Measurements from ENCODE around the gene DNAH10.

DNAH10 gene

DNA sequence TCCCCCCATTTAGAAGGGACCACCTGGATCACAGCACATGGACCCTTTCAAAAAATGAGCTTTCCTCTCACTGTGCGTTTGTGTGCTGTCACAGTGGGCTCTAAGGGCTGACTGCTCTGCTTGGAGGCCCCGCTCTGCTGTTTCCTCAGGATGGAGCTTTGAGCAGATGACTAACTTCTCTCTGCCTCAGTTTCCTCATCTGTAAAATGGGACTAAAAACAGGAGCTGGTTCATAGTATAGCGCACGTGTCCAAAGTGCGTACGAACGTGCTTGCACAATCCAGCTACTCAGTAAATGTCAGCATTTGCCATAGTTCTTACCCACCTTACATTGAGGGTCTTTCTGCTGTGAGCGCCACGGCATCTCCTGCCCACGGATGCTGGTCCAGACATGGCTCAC, 12.7 kb upstream of the DNAH10 start:
- H3K36me3 ChIP-seq (ENCODE audit: insufficient read depth, low read length) = peaks cover 52% of the 10 kb centered on the region
- H3K4me3 ChIP-seq (ENCODE audit: low read depth in 1 of 2, low read length in 2 of 2) = no peak overlapping the region
- no peak overlapping the region for H3K9ac ChIP-seq (ENCODE audit: low read length)
- no peaks in the 10 kb centered on the region for H3K9me3 ChIP-seq (ENCODE audit: low read length)
- H3K4me1 ChIP-seq (ENCODE audit: insufficient read depth, low read length) = no peaks in the 10 kb centered on the region
- H3K27ac ChIP-seq (ENCODE audit: low read depth, low read length) = no peak overlapping the region
- H3K27me3 ChIP-seq (ENCODE audit: control insufficient read depth in 1 of 2, insufficient read depth in 2 of 2, low read length in 2 of 2) = no peaks in the 10 kb centered on the region

DNA sequence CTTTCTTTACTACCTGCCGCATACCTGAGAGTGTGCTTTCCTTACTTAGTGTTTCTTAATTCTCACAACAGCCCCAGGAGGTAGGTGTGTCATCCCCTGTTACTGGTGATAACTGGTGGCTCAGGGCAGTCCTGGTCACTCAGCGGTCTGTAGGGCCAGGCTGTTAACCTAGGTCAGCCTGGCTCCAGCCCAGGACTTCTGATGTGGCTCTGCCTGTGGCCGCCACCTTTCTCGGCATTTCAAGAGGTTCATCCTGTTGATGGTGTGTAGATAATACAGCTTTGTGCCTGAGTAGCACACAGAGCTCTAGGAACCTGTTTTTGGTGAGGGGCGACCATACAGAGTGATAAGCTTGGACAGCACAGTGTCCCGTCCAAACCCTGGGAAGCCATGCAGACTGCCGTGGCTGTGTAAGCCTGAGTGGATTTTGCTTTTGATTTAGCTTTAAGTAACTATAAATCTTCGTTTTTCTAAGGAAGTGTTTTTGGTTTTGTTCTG, 11.9 kb upstream of the DNAH10 start:
- H3K27me3 ChIP-seq (ENCODE audit: control insufficient read depth in 1 of 2, insufficient read depth in 2 of 2, low read length in 2 of 2) = no peaks in the 10 kb centered on the region
- no peak overlapping the region for H3K9ac ChIP-seq (ENCODE audit: low read length)
- H3K27ac ChIP-seq (ENCODE audit: low read depth, low read length) = no peak overlapping the region
- H3K4me1 ChIP-seq (ENCODE audit: insufficient read depth, low read length) = no peaks in the 10 kb centered on the region
- H3K36me3 ChIP-seq (ENCODE audit: insufficient read depth, low read length) = peaks cover 51% of the 10 kb centered on the region
- no peak overlapping the region for H3K4me3 ChIP-seq (ENCODE audit: low read depth in 1 of 2, low read length in 2 of 2)
- no peaks in the 10 kb centered on the region for H3K9me3 ChIP-seq (ENCODE audit: low read length)

DNA sequence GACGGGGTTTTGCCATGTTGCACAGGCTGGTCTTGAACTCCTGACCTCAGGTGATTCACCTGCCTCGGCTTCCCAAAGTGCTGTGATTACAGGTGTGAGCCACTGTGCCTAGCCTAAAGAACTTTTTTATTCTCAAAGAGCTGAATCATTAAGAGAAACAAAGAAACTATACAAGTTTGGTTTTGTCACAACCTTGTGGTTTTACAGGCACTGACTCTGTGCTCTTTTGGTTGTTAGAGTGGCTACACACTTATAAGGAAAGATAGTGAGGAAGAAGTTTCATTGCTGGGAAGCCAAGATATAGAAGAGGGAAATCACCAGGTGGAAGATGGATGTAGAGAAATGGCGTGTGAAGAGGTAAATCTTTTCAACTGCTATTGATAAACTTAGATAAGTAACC, 10.1 kb upstream of the DNAH10 start:
- H3K9ac ChIP-seq (ENCODE audit: low read length) = no peak overlapping the region
- H3K27ac ChIP-seq (ENCODE audit: low read depth, low read length) = no peak overlapping the region
- no peaks in the 10 kb centered on the region for H3K4me1 ChIP-seq (ENCODE audit: insufficient read depth, low read length)
- H3K36me3 ChIP-seq (ENCODE audit: insufficient read depth, low read length) = peaks cover 48% of the 10 kb centered on the region
- H3K27me3 ChIP-seq (ENCODE audit: control insufficient read depth in 1 of 2, insufficient read depth in 2 of 2, low read length in 2 of 2) = no peaks in the 10 kb centered on the region
- H3K9me3 ChIP-seq (ENCODE audit: low read length) = no peaks in the 10 kb centered on the region
- H3K4me3 ChIP-seq (ENCODE audit: low read depth in 1 of 2, low read length in 2 of 2) = no peak overlapping the region

DNA sequence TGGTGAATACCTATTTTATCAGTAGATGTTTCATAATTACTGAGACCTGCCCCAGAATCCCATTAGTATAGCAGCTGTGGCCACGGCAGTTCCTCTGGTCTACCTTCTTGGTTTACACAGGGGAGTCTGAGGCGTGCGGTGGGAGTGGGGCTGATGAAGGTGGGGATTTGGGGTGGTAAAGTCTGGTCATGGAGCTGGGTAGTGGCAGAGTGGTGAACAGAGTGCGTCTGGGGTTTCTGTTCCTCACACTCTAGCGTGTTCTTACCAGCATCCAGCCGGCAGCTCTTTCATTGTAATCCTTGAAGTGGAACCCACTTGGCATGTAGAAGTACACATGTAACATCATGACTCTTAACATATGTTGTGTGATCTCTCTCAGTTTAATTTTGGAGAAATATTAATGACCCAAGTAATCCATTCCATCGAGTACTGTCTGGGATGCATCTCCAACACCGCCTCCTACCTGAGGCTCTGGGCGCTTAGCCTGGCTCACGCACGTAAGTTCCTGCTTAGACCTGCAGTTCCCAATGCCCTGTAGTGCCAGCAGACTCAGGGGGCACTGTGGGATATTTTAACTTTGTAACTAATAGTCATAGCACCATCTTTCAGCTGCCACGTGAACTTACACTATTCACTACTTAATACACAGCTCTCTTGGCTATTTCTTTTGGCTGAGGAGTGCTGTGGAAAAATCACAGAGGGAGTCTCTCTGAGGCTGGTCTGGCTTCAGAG, 7.9 kb upstream of the DNAH10 start:
- H3K36me3 ChIP-seq (ENCODE audit: insufficient read depth, low read length) = peaks cover 34% of the 10 kb centered on the region
- H3K9me3 ChIP-seq (ENCODE audit: low read length) = no peaks in the 10 kb centered on the region
- H3K4me3 ChIP-seq (ENCODE audit: low read depth in 1 of 2, low read length in 2 of 2) = no peak overlapping the region
- no peaks in the 10 kb centered on the region for H3K27me3 ChIP-seq (ENCODE audit: control insufficient read depth in 1 of 2, insufficient read depth in 2 of 2, low read length in 2 of 2)
- no peak overlapping the region for H3K9ac ChIP-seq (ENCODE audit: low read length)
- H3K27ac ChIP-seq (ENCODE audit: low read depth, low read length) = no peak overlapping the region
- no peaks in the 10 kb centered on the region for H3K4me1 ChIP-seq (ENCODE audit: insufficient read depth, low read length)

DNA sequence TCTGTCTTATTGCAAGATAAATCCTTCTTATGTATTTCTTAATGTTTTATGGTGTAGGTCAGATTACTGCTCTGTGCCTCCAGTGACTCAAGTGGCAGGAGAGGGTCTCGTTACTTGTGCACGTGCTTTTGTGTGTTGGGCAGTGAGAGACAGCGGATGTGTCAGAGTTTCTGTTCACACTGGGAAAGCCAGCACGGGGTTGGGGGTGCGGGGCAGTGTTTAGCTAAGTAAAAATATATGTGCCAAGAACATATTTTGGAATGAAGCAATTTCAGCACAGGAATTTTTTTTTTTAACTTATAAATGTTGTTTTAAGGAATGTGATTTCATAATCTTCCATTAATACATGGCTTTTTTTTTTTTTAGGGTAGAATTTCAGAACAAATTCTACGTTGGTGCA, 4.5 kb upstream of the DNAH10 start:
- no peak overlapping the region for H3K27ac ChIP-seq (ENCODE audit: low read depth, low read length)
- no peak overlapping the region for H3K9ac ChIP-seq (ENCODE audit: low read length)
- peaks cover 18% of the 10 kb centered on the region for H3K36me3 ChIP-seq (ENCODE audit: insufficient read depth, low read length)
- peaks cover 0 to 12% of the 10 kb centered on the region in 2 donors for H3K27me3 ChIP-seq (ENCODE audit: control insufficient read depth in 1 of 2, insufficient read depth in 2 of 2, low read length in 2 of 2)
- H3K4me1 ChIP-seq (ENCODE audit: insufficient read depth, low read length) = no peaks in the 10 kb centered on the region
- H3K4me3 ChIP-seq (ENCODE audit: low read depth in 1 of 2, low read length in 2 of 2) = no peak overlapping the region
- no peaks in the 10 kb centered on the region for H3K9me3 ChIP-seq (ENCODE audit: low read length)

DNA sequence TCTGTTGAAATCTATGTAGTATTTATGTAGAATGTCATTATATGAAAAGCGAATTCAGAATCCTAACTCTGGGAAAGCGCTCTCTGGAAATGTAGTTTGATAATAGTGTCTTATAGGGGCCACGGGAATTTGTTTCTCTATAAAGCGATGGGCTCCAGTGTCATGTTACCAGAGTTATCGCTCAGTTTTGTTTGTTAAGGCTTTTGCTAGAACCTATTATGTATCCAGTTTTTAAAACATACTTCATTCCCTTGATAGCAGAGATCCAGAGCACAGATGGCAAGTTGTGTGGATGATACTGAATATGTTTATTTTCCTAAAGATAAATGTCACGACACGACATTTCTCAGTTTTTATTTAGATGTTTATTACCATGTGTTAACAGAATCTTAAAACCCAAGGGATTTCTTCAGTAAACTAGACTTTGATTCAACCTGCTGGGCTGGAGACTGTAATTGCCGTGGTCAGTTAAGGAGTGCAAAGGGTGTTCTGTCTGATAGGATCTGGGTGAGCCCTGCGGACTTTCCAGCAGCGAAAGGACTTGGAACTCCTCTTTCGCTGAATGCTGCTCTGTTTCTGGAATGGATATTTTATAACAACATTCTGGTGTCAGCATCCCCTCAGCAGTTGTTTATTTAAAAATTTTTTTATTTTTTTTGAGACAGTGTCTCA, 1.7 kb upstream of the DNAH10 start:
- Histone ChIP-seq H3K4me3 (ENCODE audit: low read depth in 1 of 2, low read length in 2 of 2) (no peak overlapping the region), H3K36me3 (ENCODE audit: insufficient read depth, low read length) (peaks cover 4% of the 10 kb centered on the region), H3K9me3 (ENCODE audit: low read length) (no peaks in the 10 kb centered on the region), H3K27me3 (ENCODE audit: control insufficient read depth in 1 of 2, insufficient read depth in 2 of 2, low read length in 2 of 2) (peaks cover 4 to 19% of the 10 kb centered on the region in 2 donors), H3K27ac (ENCODE audit: low read depth, low read length) (no peak overlapping the region), H3K9ac (ENCODE audit: low read length) (no peak overlapping the region), H3K4me1 (ENCODE audit: insufficient read depth, low read length) (no peaks in the 10 kb centered on the region)

DNA sequence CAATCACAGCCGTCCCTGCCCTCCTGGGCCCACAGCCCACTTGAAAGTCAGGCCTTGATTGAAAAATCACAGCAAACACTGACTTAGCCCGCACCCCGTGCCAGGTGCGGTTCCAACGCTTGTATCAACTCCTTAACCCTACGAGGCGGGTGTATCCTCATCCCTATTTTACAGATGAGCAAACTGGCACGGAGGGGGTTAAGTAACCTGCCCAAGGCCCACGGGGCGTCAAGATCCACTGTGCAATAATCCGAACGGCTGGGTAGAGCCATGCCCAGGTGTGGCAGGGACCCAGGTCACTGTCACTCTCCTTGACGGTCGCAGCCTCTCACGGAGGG, 583 bp downstream of the DNAH10 start:
- H3K9me3 ChIP-seq (ENCODE audit: low read length) = no peaks in the 10 kb centered on the region
- H3K4me1 ChIP-seq (ENCODE audit: insufficient read depth, low read length) = no peaks in the 10 kb centered on the region
- no peak overlapping the region for H3K9ac ChIP-seq (ENCODE audit: low read length)
- peaks cover 4% of the 10 kb centered on the region for H3K36me3 ChIP-seq (ENCODE audit: insufficient read depth, low read length)
- peaks cover 4 to 19% of the 10 kb centered on the region in 2 donors for H3K27me3 ChIP-seq (ENCODE audit: control insufficient read depth in 1 of 2, insufficient read depth in 2 of 2, low read length in 2 of 2)
- H3K4me3 ChIP-seq (ENCODE audit: low read depth in 1 of 2, low read length in 2 of 2) = no peak overlapping the region
- H3K27ac ChIP-seq (ENCODE audit: low read depth, low read length) = no peak overlapping the region

DNA sequence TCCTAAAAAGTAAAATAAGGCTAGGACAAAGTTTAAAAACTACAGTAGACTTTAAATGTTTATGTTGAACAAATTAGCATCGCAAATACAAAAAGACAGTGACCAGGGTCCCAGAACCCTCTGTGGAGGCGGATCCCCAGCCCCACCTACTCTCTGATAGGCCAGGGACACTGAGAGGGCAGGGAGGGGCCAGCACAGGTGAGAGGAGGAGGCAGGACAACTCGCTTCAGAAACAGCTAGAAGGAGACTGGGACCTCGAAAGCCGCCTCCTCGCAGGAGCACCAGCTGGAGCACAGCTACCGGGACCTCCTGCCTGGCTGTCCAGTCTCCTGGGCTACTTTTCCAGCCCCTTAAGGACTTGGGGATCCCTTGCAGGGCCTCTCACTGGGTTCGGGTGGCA, 992 bp downstream of the DNAH10 start:
- no peak overlapping the region for H3K27ac ChIP-seq (ENCODE audit: low read depth, low read length)

DNA sequence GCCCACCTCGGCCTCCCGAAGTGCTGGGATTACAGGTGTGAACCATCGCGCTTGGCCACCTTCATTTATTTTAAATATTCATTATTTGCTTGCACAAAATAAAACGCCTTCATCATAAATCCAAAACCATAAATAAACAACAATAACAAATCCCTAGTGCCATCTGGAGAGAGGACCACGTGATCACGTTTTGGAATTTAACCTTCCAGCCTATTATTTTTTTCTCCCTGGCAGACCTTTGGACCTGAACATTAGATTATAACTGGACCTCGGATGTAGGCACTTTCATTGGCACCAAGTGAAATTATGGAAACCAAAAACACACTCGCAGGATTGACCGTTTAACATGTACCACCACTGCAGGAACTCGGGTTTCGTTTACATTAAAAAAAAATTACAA, 2.0 kb downstream of the DNAH10 start:
- peaks cover 4 to 19% of the 10 kb centered on the region in 2 donors for H3K27me3 ChIP-seq (ENCODE audit: control insufficient read depth in 1 of 2, insufficient read depth in 2 of 2, low read length in 2 of 2)
- H3K36me3 ChIP-seq (ENCODE audit: insufficient read depth, low read length) = peaks cover 4% of the 10 kb centered on the region
- H3K9me3 ChIP-seq (ENCODE audit: low read length) = no peaks in the 10 kb centered on the region
- no peak overlapping the region for H3K27ac ChIP-seq (ENCODE audit: low read depth, low read length)
- no peak overlapping the region for H3K4me3 ChIP-seq (ENCODE audit: low read depth in 1 of 2, low read length in 2 of 2)
- no peaks in the 10 kb centered on the region for H3K4me1 ChIP-seq (ENCODE audit: insufficient read depth, low read length)
- no peak overlapping the region for H3K9ac ChIP-seq (ENCODE audit: low read length)

More for the DNA sequence above, 992 bp downstream of the DNAH10 start:
- Histone ChIP-seq H3K9ac (ENCODE audit: low read length) (no peak overlapping the region), H3K4me1 (ENCODE audit: insufficient read depth, low read length) (no peaks in the 10 kb centered on the region), H3K27me3 (ENCODE audit: control insufficient read depth in 1 of 2, insufficient read depth in 2 of 2, low read length in 2 of 2) (peaks cover 4 to 19% of the 10 kb centered on the region in 2 donors), H3K36me3 (ENCODE audit: insufficient read depth, low read length) (peaks cover 4% of the 10 kb centered on the region), H3K9me3 (ENCODE audit: low read length) (no peaks in the 10 kb centered on the region), H3K4me3 (ENCODE audit: low read depth in 1 of 2, low read length in 2 of 2) (no peak overlapping the region)

DNA sequence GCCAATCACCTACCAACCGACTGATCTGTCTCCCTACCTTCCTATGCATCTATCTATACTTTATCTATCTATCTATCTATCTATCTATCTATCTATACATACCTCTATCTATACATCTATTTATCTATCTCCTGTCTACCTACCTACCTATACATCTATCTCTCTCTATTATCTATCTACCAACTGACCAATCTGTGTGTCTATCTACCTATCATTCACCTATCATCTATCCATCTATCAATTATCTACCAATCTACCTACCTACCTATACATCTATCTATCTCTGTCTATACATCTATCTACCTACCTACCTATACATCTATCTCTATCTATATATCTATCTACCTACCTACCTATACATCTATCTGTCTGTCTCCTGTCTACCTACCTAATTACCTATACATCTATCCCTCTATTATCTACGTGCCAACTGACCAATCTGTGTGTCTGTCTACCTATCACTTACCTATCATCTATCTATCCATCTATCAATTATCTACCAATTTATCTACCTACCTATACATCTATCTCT, 3.5 kb downstream of the DNAH10 start:
- H3K27ac ChIP-seq (ENCODE audit: low read depth, low read length) = no peak overlapping the region
- no peaks in the 10 kb centered on the region for H3K4me1 ChIP-seq (ENCODE audit: insufficient read depth, low read length)
- no peaks in the 10 kb centered on the region for H3K9me3 ChIP-seq (ENCODE audit: low read length)
- no peaks in the 10 kb centered on the region for H3K36me3 ChIP-seq (ENCODE audit: insufficient read depth, low read length)
- no peak overlapping the region for H3K4me3 ChIP-seq (ENCODE audit: low read depth in 1 of 2, low read length in 2 of 2)
- H3K27me3 ChIP-seq (ENCODE audit: control insufficient read depth in 1 of 2, insufficient read depth in 2 of 2, low read length in 2 of 2) = peaks cover 4 to 19% of the 10 kb centered on the region in 2 donors
- H3K9ac ChIP-seq (ENCODE audit: low read length) = no peak overlapping the region

DNA sequence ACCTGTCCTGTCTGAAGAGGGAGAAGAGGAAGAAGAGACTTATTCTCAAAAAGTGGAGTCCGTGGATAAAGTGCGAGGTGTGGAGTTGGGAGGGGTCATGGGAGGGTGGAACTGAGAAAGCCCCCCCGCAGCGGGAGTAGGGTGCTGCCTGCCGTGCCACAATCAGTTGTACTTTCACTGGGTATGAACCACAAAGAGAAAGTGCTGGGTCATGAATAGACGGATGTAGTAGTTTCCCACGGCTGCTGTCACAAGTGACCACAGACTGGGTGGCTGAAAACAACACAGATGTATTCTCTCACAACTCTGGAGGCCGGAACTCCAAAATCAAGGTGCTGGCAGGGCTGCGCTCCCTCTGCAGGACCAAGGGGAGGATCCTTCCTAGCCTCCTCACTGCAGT, 5.5 kb downstream of the DNAH10 start:
- Histone ChIP-seq H3K4me3 (ENCODE audit: low read depth in 1 of 2, low read length in 2 of 2) (no peak overlapping the region), H3K27me3 (ENCODE audit: control insufficient read depth in 1 of 2, insufficient read depth in 2 of 2, low read length in 2 of 2) (peaks cover 4 to 7% of the 10 kb centered on the region in 2 donors)

More for the DNA sequence above, 5.5 kb downstream of the DNAH10 start:
- no peak overlapping the region for H3K9ac ChIP-seq (ENCODE audit: low read length)
- H3K4me1 ChIP-seq (ENCODE audit: insufficient read depth, low read length) = no peaks in the 10 kb centered on the region
- H3K9me3 ChIP-seq (ENCODE audit: low read length) = no peaks in the 10 kb centered on the region
- H3K27ac ChIP-seq (ENCODE audit: low read depth, low read length) = no peak overlapping the region
- H3K36me3 ChIP-seq (ENCODE audit: insufficient read depth, low read length) = no peaks in the 10 kb centered on the region
